HepG2 (cell line): ENCODE results near the gene PPP3R1. TPM values are rescaled to one million over a fixed set of nuclear protein-coding genes. Genes with fewer than 3 reads are reported as not detected.

Source experiments
- AKAP8 ChIP-seq: sonication (generic); formaldehyde crosslinking; IDR thresholded peaks from 2 replicates; pipeline ENCODE4 v1.5.1; 2020; ENCODE audit warnings: mild to moderate bottlenecking, missing genetic modification reagents
- ARNTL ChIP-seq: sonication (generic); formaldehyde crosslinking; IDR thresholded peaks from 2 replicates; pipeline ENCODE4 v1.4.0; 2020; ENCODE audit warnings: mild to moderate bottlenecking, missing genetic modification reagents
- ATAD3A ChIP-seq: sonication (generic); formaldehyde crosslinking; IDR thresholded peaks from 2 replicates; pipeline ENCODE4 v1.4.0; 2020; ENCODE audit warnings: missing genetic modification reagents
- CHCHD3 ChIP-seq: sonication (generic); formaldehyde crosslinking; IDR thresholded peaks from 2 replicates; pipeline ENCODE4 v1.8.0; 2022; ENCODE audit warnings: mild to moderate bottlenecking, missing genetic modification reagents, moderate library complexity
- HES4 ChIP-seq: sonication (generic); formaldehyde crosslinking; IDR thresholded peaks from 2 replicates; pipeline ENCODE4 v1.9.0; 2021; ENCODE audit warnings: mild to moderate bottlenecking, missing genetic modification reagents, borderline replicate concordance
- IKZF1 ChIP-seq: fragments of 450-650 bp; IDR thresholded peaks from 2 replicates; pipeline ENCODE4 v1.7.1; 2016
- JUNB ChIP-seq: sonication (generic); formaldehyde crosslinking; IDR thresholded peaks from 2 replicates; pipeline ENCODE4 v1.8.0; 2022; ENCODE audit warnings: missing genetic modification reagents, mild to moderate bottlenecking, borderline replicate concordance
- KLF12 ChIP-seq: sonication (generic); formaldehyde crosslinking; IDR thresholded peaks from 2 replicates; pipeline ENCODE4 v1.4.0; 2020; ENCODE audit warnings: missing genetic modification reagents, borderline replicate concordance
- NONO ChIP-seq, 2 experiments: fragments of 450-650 bp in 1 of 2; sonication (generic) in 1 of 2; formaldehyde crosslinking in 1 of 2; IDR thresholded peaks in 1 of 2; conservative IDR thresholded peaks in 1 of 2; 2 replicates each; pipeline versions ENCODE4 v1.6.1 to v1.8.0; 2017 to 2022; ENCODE audit warnings: mild to moderate bottlenecking in 1 of 2, missing genetic modification reagents in 1 of 2, moderate library complexity in 1 of 2
- PHF8 ChIP-seq: sonication (generic); formaldehyde crosslinking; IDR thresholded peaks from 2 replicates; pipeline ENCODE4 v1.5.0; 2020; ENCODE audit warnings: missing genetic modification reagents
- RBM39 ChIP-seq: fragments of 200-400 bp; formaldehyde crosslinking; IDR thresholded peaks from one replicate; pipeline ENCODE4 v1.6.1; 2018; ENCODE audit warnings: antibody characterized with exemption, mild to moderate bottlenecking, low read depth, low read length; ENCODE audit not compliant: poor library complexity, severe bottlenecking
- RFXANK ChIP-seq: IDR thresholded peaks from 2 replicates; pipeline ENCODE4 v1.6.1; 2016
- TRIM24 ChIP-seq: sonication (generic); formaldehyde crosslinking; IDR thresholded peaks from 2 replicates; pipeline ENCODE4 v1.8.0; 2022; ENCODE audit warnings: mild to moderate bottlenecking, missing genetic modification reagents
- ZIK1 ChIP-seq: sonication (generic); formaldehyde crosslinking; IDR thresholded peaks from 2 replicates; pipeline ENCODE4 v1.5.0; 2020; ENCODE audit warnings: mild to moderate bottlenecking, low read depth, missing genetic modification reagents, borderline replicate concordance
- ZNF30 ChIP-seq: sonication (generic); formaldehyde crosslinking; IDR thresholded peaks from 2 replicates; pipeline ENCODE4 v1.5.0; 2020; ENCODE audit warnings: mild to moderate bottlenecking, missing genetic modification reagents
- ZNF329 ChIP-seq: sonication (generic); formaldehyde crosslinking; IDR thresholded peaks from 2 replicates; pipeline ENCODE4 v1.9.0; 2021; ENCODE audit warnings: low read depth, mild to moderate bottlenecking, missing genetic modification reagents
- ZNF672 ChIP-seq: sonication (generic); formaldehyde crosslinking; IDR thresholded peaks from 2 replicates; pipeline ENCODE4 v1.8.1; 2022; ENCODE audit warnings: missing genetic modification reagents
- polyA plus RNA-seq, 8 experiments: library from polyadenylated mRNA; depleted of rRNA in 3 of 8; stranded (reverse) in 7 of 8; unstranded in 1 of 8; fragments of >200 nt; fragmentation: Illumina TruSeq in 4 of 8; extraction: Trizol in 4 of 8; gene quantifications; 2 replicates each; pipeline versions ENCODE4 v1.2.1 to v1.2.3, GENCODE V29; 2011 to 2016; ENCODE audit warnings: low read depth in 4 of 8, missing spikeins in 1 of 8, mixed read lengths in 1 of 8; ENCODE audit not compliant: insufficient read depth in 1 of 8
- total RNA-seq, 5 experiments: library from RNA; depleted of rRNA; stranded (reverse); fragments of >200 nt; fragmentation: Illumina TruSeq; extraction: Trizol; gene quantifications; 2 replicates each; pipeline ENCODE4 v1.2.3, GENCODE V29; 2016; ENCODE audit warnings: low read depth in 1 of 5
- TF ChIP-seq, protein P1 (sequence below): sonication (generic); formaldehyde crosslinking; IDR thresholded peaks from 2 replicates; pipeline ENCODE4 v1.4.0; 2020; ENCODE audit warnings: missing genetic modification reagents
- TF ChIP-seq, protein P2 (sequence below): sonication (generic); formaldehyde crosslinking; IDR thresholded peaks from 2 replicates; pipeline ENCODE4 v1.4.0; 2020; ENCODE audit warnings: missing genetic modification reagents, mild to moderate bottlenecking, borderline replicate concordance
- TF ChIP-seq, protein P3 (sequence below): sonication (generic); formaldehyde crosslinking; IDR thresholded peaks from 2 replicates; pipeline ENCODE4 v1.8.0; 2022; ENCODE audit warnings: missing genetic modification reagents, mild to moderate bottlenecking, borderline replicate concordance

PPP3R1 gene
- total and polyA plus RNA-seq, 2 of the 13 experiments (the other 11 are each of a cell fraction or from before 2014, with no cell fraction given), result 11.6 to 25.7 TPM

- no peak for TF ChIP-seq IKZF1
- TF ChIP-seq, protein P1, sequence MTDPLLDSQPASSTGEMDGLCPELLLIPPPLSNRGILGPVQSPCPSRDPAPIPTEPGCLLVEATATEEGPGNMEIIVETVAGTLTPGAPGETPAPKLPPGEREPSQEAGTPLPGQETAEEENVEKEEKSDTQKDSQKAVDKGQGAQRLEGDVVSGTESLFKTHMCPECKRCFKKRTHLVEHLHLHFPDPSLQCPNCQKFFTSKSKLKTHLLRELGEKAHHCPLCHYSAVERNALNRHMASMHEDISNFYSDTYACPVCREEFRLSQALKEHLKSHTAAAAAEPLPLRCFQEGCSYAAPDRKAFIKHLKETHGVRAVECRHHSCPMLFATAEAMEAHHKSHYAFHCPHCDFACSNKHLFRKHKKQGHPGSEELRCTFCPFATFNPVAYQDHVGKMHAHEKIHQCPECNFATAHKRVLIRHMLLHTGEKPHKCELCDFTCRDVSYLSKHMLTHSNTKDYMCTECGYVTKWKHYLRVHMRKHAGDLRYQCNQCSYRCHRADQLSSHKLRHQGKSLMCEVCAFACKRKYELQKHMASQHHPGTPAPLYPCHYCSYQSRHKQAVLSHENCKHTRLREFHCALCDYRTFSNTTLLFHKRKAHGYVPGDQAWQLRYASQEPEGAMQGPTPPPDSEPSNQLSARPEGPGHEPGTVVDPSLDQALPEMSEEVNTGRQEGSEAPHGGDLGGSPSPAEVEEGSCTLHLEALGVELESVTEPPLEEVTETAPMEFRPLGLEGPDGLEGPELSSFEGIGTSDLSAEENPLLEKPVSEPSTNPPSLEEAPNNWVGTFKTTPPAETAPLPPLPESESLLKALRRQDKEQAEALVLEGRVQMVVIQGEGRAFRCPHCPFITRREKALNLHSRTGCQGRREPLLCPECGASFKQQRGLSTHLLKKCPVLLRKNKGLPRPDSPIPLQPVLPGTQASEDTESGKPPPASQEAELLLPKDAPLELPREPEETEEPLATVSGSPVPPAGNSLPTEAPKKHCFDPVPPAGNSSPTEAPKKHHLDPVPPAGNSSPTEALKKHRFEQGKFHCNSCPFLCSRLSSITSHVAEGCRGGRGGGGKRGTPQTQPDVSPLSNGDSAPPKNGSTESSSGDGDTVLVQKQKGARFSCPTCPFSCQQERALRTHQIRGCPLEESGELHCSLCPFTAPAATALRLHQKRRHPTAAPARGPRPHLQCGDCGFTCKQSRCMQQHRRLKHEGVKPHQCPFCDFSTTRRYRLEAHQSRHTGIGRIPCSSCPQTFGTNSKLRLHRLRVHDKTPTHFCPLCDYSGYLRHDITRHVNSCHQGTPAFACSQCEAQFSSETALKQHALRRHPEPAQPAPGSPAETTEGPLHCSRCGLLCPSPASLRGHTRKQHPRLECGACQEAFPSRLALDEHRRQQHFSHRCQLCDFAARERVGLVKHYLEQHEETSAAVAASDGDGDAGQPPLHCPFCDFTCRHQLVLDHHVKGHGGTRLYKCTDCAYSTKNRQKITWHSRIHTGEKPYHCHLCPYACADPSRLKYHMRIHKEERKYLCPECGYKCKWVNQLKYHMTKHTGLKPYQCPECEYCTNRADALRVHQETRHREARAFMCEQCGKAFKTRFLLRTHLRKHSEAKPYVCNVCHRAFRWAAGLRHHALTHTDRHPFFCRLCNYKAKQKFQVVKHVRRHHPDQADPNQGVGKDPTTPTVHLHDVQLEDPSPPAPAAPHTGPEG (CRISPR knock-in tag), result 0 out of 2 replicates have a peak, but pooled peaks have one; percentile 15
- no peak for TF ChIP-seq TRIM24 (CRISPR knock-in tag)
- TF ChIP-seq RFXANK (CRISPR knock-in tag), result no peak
- no peak for TF ChIP-seq ZNF672 (CRISPR knock-in tag)
- TF ChIP-seq HES4 (CRISPR knock-in tag), result no peak
- peak; percentile 37; the same call in 1 of the 2 replicates for TF ChIP-seq ZNF30 (CRISPR knock-in tag)
- no peak for TF ChIP-seq CHCHD3 (CRISPR knock-in tag)
- TF ChIP-seq, protein P2, sequence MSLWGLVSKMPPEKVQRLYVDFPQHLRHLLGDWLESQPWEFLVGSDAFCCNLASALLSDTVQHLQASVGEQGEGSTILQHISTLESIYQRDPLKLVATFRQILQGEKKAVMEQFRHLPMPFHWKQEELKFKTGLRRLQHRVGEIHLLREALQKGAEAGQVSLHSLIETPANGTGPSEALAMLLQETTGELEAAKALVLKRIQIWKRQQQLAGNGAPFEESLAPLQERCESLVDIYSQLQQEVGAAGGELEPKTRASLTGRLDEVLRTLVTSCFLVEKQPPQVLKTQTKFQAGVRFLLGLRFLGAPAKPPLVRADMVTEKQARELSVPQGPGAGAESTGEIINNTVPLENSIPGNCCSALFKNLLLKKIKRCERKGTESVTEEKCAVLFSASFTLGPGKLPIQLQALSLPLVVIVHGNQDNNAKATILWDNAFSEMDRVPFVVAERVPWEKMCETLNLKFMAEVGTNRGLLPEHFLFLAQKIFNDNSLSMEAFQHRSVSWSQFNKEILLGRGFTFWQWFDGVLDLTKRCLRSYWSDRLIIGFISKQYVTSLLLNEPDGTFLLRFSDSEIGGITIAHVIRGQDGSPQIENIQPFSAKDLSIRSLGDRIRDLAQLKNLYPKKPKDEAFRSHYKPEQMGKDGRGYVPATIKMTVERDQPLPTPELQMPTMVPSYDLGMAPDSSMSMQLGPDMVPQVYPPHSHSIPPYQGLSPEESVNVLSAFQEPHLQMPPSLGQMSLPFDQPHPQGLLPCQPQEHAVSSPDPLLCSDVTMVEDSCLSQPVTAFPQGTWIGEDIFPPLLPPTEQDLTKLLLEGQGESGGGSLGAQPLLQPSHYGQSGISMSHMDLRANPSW, result peak; percentile 95
- peak; percentile 94 for TF ChIP-seq PHF8 (CRISPR knock-in tag)
- TF ChIP-seq, protein P3, sequence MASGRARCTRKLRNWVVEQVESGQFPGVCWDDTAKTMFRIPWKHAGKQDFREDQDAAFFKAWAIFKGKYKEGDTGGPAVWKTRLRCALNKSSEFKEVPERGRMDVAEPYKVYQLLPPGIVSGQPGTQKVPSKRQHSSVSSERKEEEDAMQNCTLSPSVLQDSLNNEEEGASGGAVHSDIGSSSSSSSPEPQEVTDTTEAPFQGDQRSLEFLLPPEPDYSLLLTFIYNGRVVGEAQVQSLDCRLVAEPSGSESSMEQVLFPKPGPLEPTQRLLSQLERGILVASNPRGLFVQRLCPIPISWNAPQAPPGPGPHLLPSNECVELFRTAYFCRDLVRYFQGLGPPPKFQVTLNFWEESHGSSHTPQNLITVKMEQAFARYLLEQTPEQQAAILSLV (CRISPR knock-in tag), result peak; percentile 82; the same call in 1 of the 2 replicates
- TF ChIP-seq RBM39, result peak; percentile 61
- no peak for TF ChIP-seq NONO (IDR thresholded peaks at IDR 0.05)
- TF ChIP-seq NONO (CRISPR knock-in tag; conservative IDR thresholded peaks at IDR 0.05), result peak; percentile 61
- no peak for TF ChIP-seq ATAD3A
- TF ChIP-seq AKAP8 (CRISPR knock-in tag), result no peak
- TF ChIP-seq KLF12, result 0 out of 2 replicates have a peak, but pooled peaks have one; percentile 42
- peak; percentile 86 for TF ChIP-seq ZNF329 (CRISPR knock-in tag)
- TF ChIP-seq ARNTL (CRISPR knock-in tag), result peak; percentile 97
- TF ChIP-seq JUNB (CRISPR knock-in tag), result no peak
- peak; percentile 59; the same call in 1 of the 2 replicates for TF ChIP-seq ZIK1 (CRISPR knock-in tag)
Observed at GRCh38 chr2:68157402-68158133, 94.8 kb downstream of the PPP3R1 start, which contains the start of gene PNO1 (continued).
